Kidney (tissue), 14 donors: ENCODE data around the gene SHISAL1. TPM values are rescaled to one million over a fixed set of nuclear protein-coding genes. Genes with fewer than 3 reads are reported as not detected.

ENCODE experiments used
- DNase-seq, 5 donors: peaks; one replicate each; pipeline ENCODE4 v3.0.0-alpha.2; 2013 to 2020
- FAIRE-seq: peaks from 2 replicates; lab custom pipeline; 2012; peaks lifted over from hg19 to GRCh38; lab: Jason Lieb, UNC
- H3K27ac ChIP-seq, 2 donors: one replicate each; pipeline ENCODE4 v1.7.0; 2013; ENCODE audit warnings: low read depth in 2 of 2, low read length in 2 of 2, inconsistent platforms in 1 of 2
- H3K27me3 ChIP-seq: one replicate; pipeline ENCODE4 v1.7.1; 2013; ENCODE audit warnings: low read length, inconsistent platforms; ENCODE audit not compliant: control insufficient read depth, insufficient read depth
- H3K36me3 ChIP-seq, 3 donors: one replicate each; pipeline versions ENCODE4 v1.7.0 to v1.7.1; 2013; ENCODE audit warnings: low read length in 3 of 3, control low read depth in 1 of 3, inconsistent platforms in 1 of 3; ENCODE audit not compliant: insufficient read depth in 3 of 3, control insufficient read depth in 2 of 3
- H3K4me1 ChIP-seq, 3 donors: one replicate each; pipeline versions ENCODE4 v1.7.0 to v1.7.1; 2013; ENCODE audit warnings: low read length in 3 of 3, inconsistent platforms in 1 of 3, low read depth in 1 of 3; ENCODE audit not compliant: control insufficient read depth in 2 of 3, insufficient read depth in 2 of 3
- H3K4me3 ChIP-seq, 3 donors: one replicate each; pipeline versions ENCODE4 v1.7.0 to v1.8.1; 2013; ENCODE audit warnings: low read length in 3 of 3, control low read depth in 1 of 3, inconsistent platforms in 1 of 3
- H3K9ac ChIP-seq, 3 donors: one replicate each; pipeline versions ENCODE4 v1.7.0 to v1.7.1; 2013; ENCODE audit warnings: low read length in 3 of 3, control low read depth in 1 of 3, inconsistent platforms in 1 of 3
- H3K9me3 ChIP-seq, 3 donors: one replicate each; pipeline versions ENCODE4 v1.7.0 to v1.7.1; 2013; ENCODE audit warnings: low read length in 3 of 3, control low read depth in 1 of 3, inconsistent platforms in 1 of 3; ENCODE audit not compliant: control insufficient read depth in 2 of 3, insufficient read depth in 1 of 3
- CTCF ChIP-seq: IDR thresholded peaks from 3 replicates; pipeline ENCODE4 v1.5.1; 2012; ENCODE audit warnings: mild to moderate bottlenecking, moderate library complexity, borderline replicate concordance; ENCODE audit not compliant: insufficient read depth; ENCODE audit errors: extremely low read depth
- intact Hi-C: fragments of 100-400 bp; cut with DNase I; formaldehyde crosslinking; loops from one replicate; pipeline ENCODE4 v1.11.1; 2022
- polyA plus RNA-seq: library from polyadenylated mRNA; stranded (reverse); fragments of 350-450 nt; fragmentation: Illumina TruSeq; extraction: RNeasy Lipid Tissue Mini Kit (QIAGEN cat#74804); gene quantifications from one replicate; pipeline ENCODE4 v1.2.3, GENCODE V29; 2014; ENCODE audit warnings: low read depth, low replicate concordance; ENCODE audit not compliant: insufficient read depth
- total RNA-seq: library from RNA; stranded (reverse); fragmentation: NEBNext Ultra II Directional; extraction: Animal tissue kit (Norgen Biotek cat#: 25700); gene quantifications from one replicate; pipeline ENCODE4 v1.2.1, GENCODE V29; 2021
- donor health status: control.
- donor health status: control.
- donor health status: control.
- donor health status: control.
- donor health status: control.
- donor health status: DM: yes; HTN: yes; CAD: no.
- donor health status: Normal renal cell carcinoma (clear cell type).

SHISAL1 gene
- total and polyA plus RNA-seq, 2 donors from 2014 or later = 0.04 to 1.1 TPM

- Histone ChIP-seq H3K36me3 (no peaks in the 10 kb centered on the region), H3K9ac (no peak overlapping the region), H3K27ac (no peak overlapping the region), H3K27me3 (no peaks in the 10 kb centered on the region), H3K4me3 (no peak overlapping the region), H3K9me3 (no peaks in the 10 kb centered on the region), H3K4me1 (no peaks in the 10 kb centered on the region)
- FAIRE-seq (no peak), DNase-seq (no peak)
- intact Hi-C loops = no loop called here
- TF ChIP-seq CTCF = no peak
Measured at GRCh38 chr22:44293034-44293433, 19.7 kb downstream of the SHISAL1 start.

GRCh38 chr22:44292521-44292920, 20.2 kb downstream of the SHISAL1 start:
- no peaks in the 10 kb centered on the region for H3K9me3 ChIP-seq
- no peak overlapping the region for H3K4me3 ChIP-seq
- H3K9ac ChIP-seq = no peak overlapping the region
- H3K4me1 ChIP-seq = no peaks in the 10 kb centered on the region
- intact Hi-C loops = no loop called here
- no peak for TF ChIP-seq CTCF
- no peaks in the 10 kb centered on the region for H3K36me3 ChIP-seq
- H3K27ac ChIP-seq = no peak overlapping the region
- no peaks in the 10 kb centered on the region for H3K27me3 ChIP-seq
- FAIRE-seq (no peak), DNase-seq (no peak)

GRCh38 chr22:44291674-44292360, 20.9 kb downstream of the SHISAL1 start:
- Histone ChIP-seq H3K4me1 (no peaks in the 10 kb centered on the region), H3K27ac (no peak overlapping the region), H3K36me3 (no peaks in the 10 kb centered on the region), H3K9ac (no peak overlapping the region), H3K4me3 (no peak overlapping the region), H3K9me3 (no peaks in the 10 kb centered on the region), H3K27me3 (no peaks in the 10 kb centered on the region)
- DNase-seq (peak in 4 of 5 donors; percentile 74 to 87 (median 84)), FAIRE-seq (no peak)
- intact Hi-C loops = no loop called here
- TF ChIP-seq CTCF = no peak
